Astrocyte (in vitro differentiated cells and primary cell): ENCODE results near the gene MYBPHL. TPM values are rescaled to one million over a fixed set of nuclear protein-coding genes. Genes with fewer than 3 reads are reported as not detected.
A peak's percentile ranks its signal among the peaks of the same experiment; 100 is the strongest.

ENCODE experiments used
- DNase-seq: peaks from one replicate; pipeline ENCODE4 v3.0.0-alpha.2; 2010; ENCODE audit warnings: low read depth
- FAIRE-seq: peaks from 2 replicates; lab custom pipeline; 2011; peaks lifted over from hg19 to GRCh38; lab: Jason Lieb, UNC
- H2AFZ ChIP-seq: 2 replicates; pipeline ENCODE4 v1.6.0; 2012; ENCODE audit warnings: low read depth, low read length, inconsistent platforms
- H3K27ac ChIP-seq: 2 replicates; pipeline ENCODE4 v1.5.1; 2011; ENCODE audit warnings: low read depth, low read length, inconsistent platforms
- H3K27me3 ChIP-seq: 2 replicates; pipeline ENCODE4 v1.6.0; 2011; ENCODE audit warnings: low read length, inconsistent platforms; ENCODE audit not compliant: insufficient read depth
- H3K36me3 ChIP-seq: 2 replicates; pipeline ENCODE4 v1.5.1; 2011; ENCODE audit warnings: low read length, inconsistent platforms; ENCODE audit not compliant: insufficient read depth
- H3K4me1 ChIP-seq: 2 replicates; pipeline ENCODE4 v1.5.1; 2011; ENCODE audit warnings: low read length, inconsistent platforms; ENCODE audit not compliant: insufficient read depth
- H3K4me2 ChIP-seq: 2 replicates; pipeline ENCODE4 v1.6.0; 2012; ENCODE audit warnings: low read length, inconsistent platforms
- H3K4me3 ChIP-seq: 2 replicates; pipeline ENCODE4 v1.5.1; 2011; ENCODE audit warnings: low read depth, mild to moderate bottlenecking, low read length, inconsistent platforms; ENCODE audit not compliant: insufficient read depth
- H3K79me2 ChIP-seq: 2 replicates; pipeline ENCODE4 v1.6.0; 2012; ENCODE audit warnings: mild to moderate bottlenecking, low read length, inconsistent platforms; ENCODE audit not compliant: insufficient read depth
- H3K9ac ChIP-seq: 2 replicates; pipeline ENCODE4 v1.6.0; 2012; ENCODE audit warnings: mild to moderate bottlenecking, low read length, inconsistent platforms
- H3K9me3 ChIP-seq: 2 replicates; pipeline ENCODE4 v1.5.1; 2012; ENCODE audit warnings: low read depth, mild to moderate bottlenecking, low read length, inconsistent platforms; ENCODE audit not compliant: insufficient read depth
- H4K20me1 ChIP-seq: 2 replicates; pipeline ENCODE4 v1.6.0; 2012; ENCODE audit warnings: low read length, inconsistent platforms; ENCODE audit not compliant: insufficient read depth
- H3K27ac Mint-ChIP-seq: one replicate; pipeline ENCODE4 v1.8.0; 2021; ENCODE audit warnings: mild to moderate bottlenecking, mixed read lengths; ENCODE audit not compliant: unreplicated experiment
- H3K27me3 Mint-ChIP-seq: one replicate; pipeline ENCODE4 v1.8.0; 2021; ENCODE audit warnings: low read depth, mixed read lengths; ENCODE audit not compliant: unreplicated experiment
- H3K36me3 Mint-ChIP-seq: one replicate; pipeline ENCODE4 v1.8.0; 2021; ENCODE audit warnings: low read depth, mixed read lengths; ENCODE audit not compliant: unreplicated experiment
- H3K4me1 Mint-ChIP-seq: one replicate; pipeline ENCODE4 v1.8.0; 2021; ENCODE audit warnings: low read depth, mixed read lengths; ENCODE audit not compliant: unreplicated experiment
- H3K4me3 Mint-ChIP-seq: one replicate; pipeline ENCODE4 v1.8.0; 2021; ENCODE audit warnings: mild to moderate bottlenecking, moderate library complexity, mixed read lengths; ENCODE audit not compliant: unreplicated experiment
- H3K9me3 Mint-ChIP-seq: one replicate; pipeline ENCODE4 v1.8.0; 2021; ENCODE audit warnings: mild to moderate bottlenecking, mixed read lengths; ENCODE audit not compliant: unreplicated experiment
- EZH2 ChIP-seq: IDR thresholded peaks from 2 replicates; pipeline ENCODE4 v1.6.1; 2012; ENCODE audit warnings: mild to moderate bottlenecking, low read length, inconsistent platforms; ENCODE audit not compliant: insufficient read depth
- total RNA-seq: library from RNA; stranded (reverse); gene quantifications from 2 replicates; pipeline ENCODE4 v1.2.1, GENCODE V29; 2021
- TF ChIP-seq, protein P1 (sequence below): IDR thresholded peaks from 2 replicates; pipeline ENCODE4 v1.5.1; 2011; ENCODE audit warnings: low read depth, mild to moderate bottlenecking, inconsistent platforms, low read length, moderate library complexity; ENCODE audit not compliant: insufficient read depth

Gene MYBPHL
- total RNA-seq, 1 donor from 2014 or later = not detected

DNA sequence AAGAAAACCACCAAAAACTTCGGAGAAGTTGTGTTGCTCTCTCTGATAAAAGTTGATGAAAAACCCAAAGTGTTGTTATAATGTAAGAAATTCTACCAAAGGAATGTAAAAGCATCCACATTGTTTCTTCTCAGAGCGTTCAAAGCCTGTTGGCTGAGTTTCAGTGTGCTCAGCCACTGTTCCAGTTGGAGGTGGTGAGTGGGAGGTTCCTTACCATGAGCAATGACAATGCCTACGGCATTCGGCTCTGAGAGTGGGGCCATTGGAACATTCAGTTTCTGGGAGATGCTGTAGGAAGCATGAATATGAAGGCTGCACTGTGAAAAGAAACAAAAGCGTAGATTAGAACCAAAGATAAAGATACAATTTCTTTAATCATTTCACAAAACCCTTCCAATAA lies 20.5 kb upstream of the MYBPHL start:
- no peak for TF ChIP-seq EZH2
- Mint-ChIP-seq H3K27ac (no peak overlapping the region), H3K4me1 (no peaks in the 10 kb centered on the region), H3K27me3 (no peaks in the 10 kb centered on the region), H3K36me3 (peaks cover 43% of the 10 kb centered on the region), H3K9me3 (peaks cover 4% of the 10 kb centered on the region), H3K4me3 (no peak overlapping the region)
- FAIRE-seq = no peak
- Histone ChIP-seq H3K27ac (no peak overlapping the region), H3K27me3 (no peaks in the 10 kb centered on the region), H3K79me2 (no peaks in the 10 kb centered on the region), H4K20me1 (no peaks in the 10 kb centered on the region), H3K9ac (no peak overlapping the region), H3K4me3 (no peak overlapping the region), H3K9me3 (peaks cover 3% of the 10 kb centered on the region), H3K4me2 (no peak overlapping the region), H3K36me3 (peaks cover 10% of the 10 kb centered on the region), H2AFZ (no peak overlapping the region), H3K4me1 (no peaks in the 10 kb centered on the region)
- peak; percentile 14 for DNase-seq

DNA sequence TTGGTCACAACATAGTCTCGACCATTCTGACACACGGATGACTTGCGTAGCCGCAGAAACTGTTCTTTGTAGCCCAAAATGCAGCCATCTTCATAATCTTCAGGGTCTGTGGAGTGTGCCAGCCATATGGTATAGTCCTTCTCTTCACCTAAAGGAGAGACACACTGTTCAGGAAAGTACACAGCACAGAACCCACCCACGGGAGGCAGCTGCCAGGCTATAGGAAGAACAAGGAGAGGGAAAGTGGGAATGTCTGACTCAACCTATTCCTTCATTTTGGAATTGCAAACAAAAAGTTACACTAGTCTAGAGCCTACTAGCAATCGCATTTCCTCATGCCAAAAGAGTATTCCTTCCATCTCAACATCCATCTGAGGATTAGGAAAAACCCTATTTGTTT lies 16.2 kb upstream of the MYBPHL start:
- no peak overlapping the region for H3K4me2 ChIP-seq
- H3K27me3 ChIP-seq = no peaks in the 10 kb centered on the region
- no peaks in the 10 kb centered on the region for H3K79me2 ChIP-seq
- no peaks in the 10 kb centered on the region for H3K9me3 Mint-ChIP-seq
- H3K36me3 ChIP-seq = peaks cover 14% of the 10 kb centered on the region
- H3K27me3 Mint-ChIP-seq = no peaks in the 10 kb centered on the region
- H3K4me1 Mint-ChIP-seq = no peaks in the 10 kb centered on the region
- no peak overlapping the region for H3K9ac ChIP-seq
- no peak overlapping the region for H3K4me3 ChIP-seq
- no peak for FAIRE-seq
- no peaks in the 10 kb centered on the region for H3K4me1 ChIP-seq
- H2AFZ ChIP-seq = no peak overlapping the region
- no peak for TF ChIP-seq EZH2
- TF ChIP-seq, protein P1, sequence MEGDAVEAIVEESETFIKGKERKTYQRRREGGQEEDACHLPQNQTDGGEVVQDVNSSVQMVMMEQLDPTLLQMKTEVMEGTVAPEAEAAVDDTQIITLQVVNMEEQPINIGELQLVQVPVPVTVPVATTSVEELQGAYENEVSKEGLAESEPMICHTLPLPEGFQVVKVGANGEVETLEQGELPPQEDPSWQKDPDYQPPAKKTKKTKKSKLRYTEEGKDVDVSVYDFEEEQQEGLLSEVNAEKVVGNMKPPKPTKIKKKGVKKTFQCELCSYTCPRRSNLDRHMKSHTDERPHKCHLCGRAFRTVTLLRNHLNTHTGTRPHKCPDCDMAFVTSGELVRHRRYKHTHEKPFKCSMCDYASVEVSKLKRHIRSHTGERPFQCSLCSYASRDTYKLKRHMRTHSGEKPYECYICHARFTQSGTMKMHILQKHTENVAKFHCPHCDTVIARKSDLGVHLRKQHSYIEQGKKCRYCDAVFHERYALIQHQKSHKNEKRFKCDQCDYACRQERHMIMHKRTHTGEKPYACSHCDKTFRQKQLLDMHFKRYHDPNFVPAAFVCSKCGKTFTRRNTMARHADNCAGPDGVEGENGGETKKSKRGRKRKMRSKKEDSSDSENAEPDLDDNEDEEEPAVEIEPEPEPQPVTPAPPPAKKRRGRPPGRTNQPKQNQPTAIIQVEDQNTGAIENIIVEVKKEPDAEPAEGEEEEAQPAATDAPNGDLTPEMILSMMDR = no peak
- no peaks in the 10 kb centered on the region for H4K20me1 ChIP-seq
- no peak for DNase-seq
- peaks cover 39% of the 10 kb centered on the region for H3K36me3 Mint-ChIP-seq
- H3K9me3 ChIP-seq = no peaks in the 10 kb centered on the region
- no peak overlapping the region for H3K27ac Mint-ChIP-seq
- H3K4me3 Mint-ChIP-seq = no peak overlapping the region
- no peak overlapping the region for H3K27ac ChIP-seq

DNA sequence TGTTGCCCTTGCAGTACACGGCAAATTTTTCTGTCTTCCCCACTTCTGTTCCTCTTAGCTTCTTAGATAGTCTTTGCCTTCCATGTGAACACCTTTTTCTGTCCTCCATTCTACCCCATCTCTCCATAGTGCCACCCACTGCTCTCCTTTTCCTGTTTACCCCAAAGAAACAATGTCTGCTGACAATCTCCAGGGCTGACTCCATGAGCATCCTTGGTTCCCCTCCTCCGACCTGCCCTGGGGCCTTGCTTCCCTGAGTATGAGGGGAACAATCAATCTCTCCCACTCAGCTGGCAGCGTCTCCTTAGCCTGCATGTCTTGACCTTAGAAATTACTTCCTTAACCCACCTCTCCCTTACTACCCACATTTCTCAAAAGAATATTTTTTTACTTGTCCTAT lies 12.3 kb upstream of the MYBPHL start:
- no peak for TF ChIP-seq EZH2
- TF ChIP-seq, protein P1 = no peak
- no peaks in the 10 kb centered on the region for H3K27me3 Mint-ChIP-seq
- H3K79me2 ChIP-seq = no peaks in the 10 kb centered on the region
- no peak overlapping the region for H3K4me3 ChIP-seq
- no peaks in the 10 kb centered on the region for H3K4me1 Mint-ChIP-seq
- peaks cover 52% of the 10 kb centered on the region for H3K36me3 Mint-ChIP-seq
- no peak overlapping the region for H2AFZ ChIP-seq
- FAIRE-seq (no peak), DNase-seq (no peak)
- peaks cover 2% of the 10 kb centered on the region for H3K9me3 Mint-ChIP-seq
- H3K4me3 Mint-ChIP-seq = no peak overlapping the region
- H3K36me3 ChIP-seq = peaks cover 19% of the 10 kb centered on the region
- no peak overlapping the region for H3K9ac ChIP-seq
- no peak overlapping the region for H3K27ac ChIP-seq
- no peak overlapping the region for H3K4me2 ChIP-seq
- H3K9me3 ChIP-seq = no peaks in the 10 kb centered on the region
- H4K20me1 ChIP-seq = no peaks in the 10 kb centered on the region
- no peaks in the 10 kb centered on the region for H3K4me1 ChIP-seq
- no peak overlapping the region for H3K27ac Mint-ChIP-seq
- H3K27me3 ChIP-seq = no peaks in the 10 kb centered on the region
